Measurements from ENCODE around the gene PTGDR. TPM values are rescaled to one million over a fixed set of nuclear protein-coding genes. Genes with fewer than 3 reads are reported as not detected.
A peak's percentile ranks its signal among the peaks of the same experiment; 100 is the strongest.

PTGDR gene
- total RNA-seq, 4 donors from 2014 or later, result 0.23 to 2.0 (median 1.1) TPM

DNA sequence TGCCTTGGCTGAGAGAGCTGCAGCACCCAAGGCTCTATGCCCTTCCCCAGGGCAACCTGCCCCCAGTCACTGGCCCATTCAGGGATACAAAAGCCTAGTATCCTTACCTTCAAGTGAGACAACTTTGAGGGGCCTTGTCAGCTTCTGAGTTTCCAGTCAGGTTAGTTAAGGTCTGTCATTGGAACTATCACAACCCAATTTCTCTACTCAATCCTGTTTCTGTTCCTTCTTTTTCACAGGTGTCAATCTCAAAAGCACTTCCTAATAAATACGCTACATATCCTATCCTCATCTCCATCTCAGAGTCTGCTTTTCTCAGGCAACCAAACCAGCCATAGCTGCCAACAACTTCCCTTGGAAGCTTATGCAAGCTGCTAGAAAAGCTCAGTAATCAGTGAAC is 4.9 kb upstream of the PTGDR start:
- peaks cover 14% of the 10 kb centered on the region for H3K4me1 ChIP-seq
- TF ChIP-seq EP300 (IDR thresholded peaks at IDR 0.05) (no peak), POLR2A (IDR thresholded peaks at IDR 0.05) (no peak), POLR2AphosphoS5 (IDR thresholded peaks at IDR 0.05) (no peak)
- TF ChIP-seq, protein P1, sequence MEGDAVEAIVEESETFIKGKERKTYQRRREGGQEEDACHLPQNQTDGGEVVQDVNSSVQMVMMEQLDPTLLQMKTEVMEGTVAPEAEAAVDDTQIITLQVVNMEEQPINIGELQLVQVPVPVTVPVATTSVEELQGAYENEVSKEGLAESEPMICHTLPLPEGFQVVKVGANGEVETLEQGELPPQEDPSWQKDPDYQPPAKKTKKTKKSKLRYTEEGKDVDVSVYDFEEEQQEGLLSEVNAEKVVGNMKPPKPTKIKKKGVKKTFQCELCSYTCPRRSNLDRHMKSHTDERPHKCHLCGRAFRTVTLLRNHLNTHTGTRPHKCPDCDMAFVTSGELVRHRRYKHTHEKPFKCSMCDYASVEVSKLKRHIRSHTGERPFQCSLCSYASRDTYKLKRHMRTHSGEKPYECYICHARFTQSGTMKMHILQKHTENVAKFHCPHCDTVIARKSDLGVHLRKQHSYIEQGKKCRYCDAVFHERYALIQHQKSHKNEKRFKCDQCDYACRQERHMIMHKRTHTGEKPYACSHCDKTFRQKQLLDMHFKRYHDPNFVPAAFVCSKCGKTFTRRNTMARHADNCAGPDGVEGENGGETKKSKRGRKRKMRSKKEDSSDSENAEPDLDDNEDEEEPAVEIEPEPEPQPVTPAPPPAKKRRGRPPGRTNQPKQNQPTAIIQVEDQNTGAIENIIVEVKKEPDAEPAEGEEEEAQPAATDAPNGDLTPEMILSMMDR (IDR thresholded peaks at IDR 0.05), result no peak
- 89% methylated on average over 1 of the region's 1 CpG for WGBS
- no peaks in the 10 kb centered on the region for H3K36me3 ChIP-seq
- H3K9me3 ChIP-seq, result no peaks in the 10 kb centered on the region
- DNase-seq (ENCODE audit: low spot score in 2 of 2), result no peak
- H3K27me3 ChIP-seq, result peaks cover 9% of the 10 kb centered on the region
- no peak overlapping the region for H3K27ac ChIP-seq
- H3K4me3 ChIP-seq, result no peak overlapping the region

DNA sequence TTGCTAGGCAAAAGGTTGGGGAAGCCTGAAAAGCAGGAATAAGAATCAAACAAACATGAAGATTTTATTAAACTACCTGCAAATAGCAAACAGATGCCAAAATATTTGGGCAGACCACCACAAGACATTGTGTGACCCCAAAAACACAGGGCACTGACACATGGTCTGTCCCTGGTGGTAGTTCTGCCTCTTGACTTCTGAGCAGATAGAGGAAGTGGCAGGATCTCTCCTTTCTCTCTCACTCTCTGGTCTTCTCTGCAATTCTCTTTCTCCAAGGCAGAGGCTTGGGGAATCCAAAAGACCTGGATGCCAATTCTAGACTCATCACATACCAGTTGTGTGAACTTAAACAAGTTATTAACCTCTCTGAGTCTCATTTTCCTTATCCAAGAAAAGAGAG is 4.3 kb upstream of the PTGDR start:
- H3K27ac ChIP-seq, result no peak overlapping the region
- H3K36me3 ChIP-seq, result no peaks in the 10 kb centered on the region
- no peak overlapping the region for H3K4me3 ChIP-seq
- peaks cover 15% of the 10 kb centered on the region for H3K27me3 ChIP-seq
- TF ChIP-seq EP300 (IDR thresholded peaks at IDR 0.05) (no peak), POLR2A (IDR thresholded peaks at IDR 0.05) (no peak), POLR2AphosphoS5 (IDR thresholded peaks at IDR 0.05) (no peak)
- TF ChIP-seq, protein P1 (IDR thresholded peaks at IDR 0.05), result no peak
- no peaks in the 10 kb centered on the region for H3K9me3 ChIP-seq
- no peak for DNase-seq (ENCODE audit: low spot score in 2 of 2)
- peaks cover 20% of the 10 kb centered on the region for H3K4me1 ChIP-seq

DNA sequence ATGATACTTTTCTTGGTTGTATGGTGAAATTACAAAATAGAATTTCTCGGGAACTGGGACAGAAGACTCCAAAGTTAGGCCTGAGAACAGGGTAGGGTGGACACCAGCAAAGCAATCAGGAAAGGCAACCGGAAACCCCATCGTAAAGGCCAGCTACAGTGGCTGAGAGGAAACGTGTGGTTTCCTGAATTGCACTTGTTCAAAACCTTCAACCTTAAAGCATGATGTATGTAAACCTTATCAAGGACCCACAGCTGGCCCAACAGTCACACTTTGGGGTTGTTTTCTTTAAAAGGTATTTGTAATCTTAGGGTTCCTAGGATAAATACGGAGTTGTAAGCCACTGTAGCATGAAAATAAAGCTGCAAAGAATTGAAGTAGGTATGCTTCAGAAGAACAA is 2.2 kb upstream of the PTGDR start:
- no peak overlapping the region for H3K27ac ChIP-seq
- TF ChIP-seq POLR2A (IDR thresholded peaks at IDR 0.05) (no peak), POLR2AphosphoS5 (IDR thresholded peaks at IDR 0.05) (no peak), EP300 (IDR thresholded peaks at IDR 0.05) (no peak)
- TF ChIP-seq, protein P1 (IDR thresholded peaks at IDR 0.05), result no peak
- peaks cover 34% of the 10 kb centered on the region for H3K4me1 ChIP-seq
- WGBS, result 76% methylated on average over 5 of the region's 5 CpGs
- H3K36me3 ChIP-seq, result no peaks in the 10 kb centered on the region
- no peak overlapping the region for H3K4me3 ChIP-seq
- no peak for DNase-seq (ENCODE audit: low spot score in 2 of 2)
- peaks cover 28% of the 10 kb centered on the region for H3K27me3 ChIP-seq
- H3K9me3 ChIP-seq, result no peaks in the 10 kb centered on the region

DNA sequence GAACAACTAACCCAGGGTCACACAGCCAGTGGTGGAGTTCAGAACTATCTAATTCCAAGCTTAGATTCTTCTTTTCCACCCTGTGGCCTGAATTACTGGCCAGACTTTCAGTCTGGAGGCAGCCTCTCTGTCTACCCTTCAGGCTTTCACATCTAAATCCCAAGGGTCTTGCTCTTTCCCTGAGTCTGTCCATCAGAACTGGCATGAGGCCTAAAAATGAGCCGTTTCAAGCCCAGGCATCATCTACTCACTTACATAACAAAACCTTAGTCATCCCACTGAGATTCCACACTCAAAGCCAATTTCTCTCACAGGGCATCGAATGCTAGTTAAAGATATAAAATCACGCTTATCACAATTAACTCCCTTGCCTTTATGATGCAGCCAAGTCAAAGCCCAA is 1.3 kb upstream of the PTGDR start:
- Histone ChIP-seq H3K27me3 (peaks cover 28% of the 10 kb centered on the region), H3K4me1 (peaks cover 34% of the 10 kb centered on the region), H3K36me3 (no peaks in the 10 kb centered on the region), H3K4me3 (no peak overlapping the region), H3K9me3 (no peaks in the 10 kb centered on the region), H3K27ac (no peak overlapping the region)
- 28% methylated on average over 3 of the region's 3 CpGs for WGBS
- TF ChIP-seq, protein P1 (IDR thresholded peaks at IDR 0.05), result no peak
- TF ChIP-seq POLR2AphosphoS5 (IDR thresholded peaks at IDR 0.05) (no peak), POLR2A (IDR thresholded peaks at IDR 0.05) (no peak), EP300 (IDR thresholded peaks at IDR 0.05) (no peak)
- DNase-seq (ENCODE audit: low spot score in 2 of 2), result no peak

DNA sequence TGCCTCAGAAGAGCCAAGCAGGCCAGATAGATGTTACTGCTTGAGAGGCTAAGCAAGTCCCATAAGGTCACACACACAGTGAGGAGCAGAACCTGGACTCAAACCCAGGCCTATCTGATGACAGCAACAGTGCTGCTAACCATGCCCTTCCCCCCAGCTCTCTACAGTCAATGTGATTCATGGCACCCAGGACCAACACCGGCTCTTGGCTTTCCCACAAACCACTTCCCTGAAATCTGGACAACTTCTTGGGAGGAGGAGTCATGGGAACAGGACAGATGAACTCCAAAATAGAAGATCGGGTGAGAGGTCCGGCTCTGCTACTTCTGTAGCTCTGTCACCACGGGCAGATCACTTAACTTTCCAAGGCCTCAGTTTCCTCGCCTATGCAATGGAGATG is 716 bp upstream of the PTGDR start:
- Histone ChIP-seq H3K27ac (peak overlapping the region; percentile 19), H3K9me3 (no peaks in the 10 kb centered on the region), H3K4me3 (no peak overlapping the region), H3K4me1 (peaks cover 34% of the 10 kb centered on the region), H3K36me3 (no peaks in the 10 kb centered on the region), H3K27me3 (peaks cover 28% of the 10 kb centered on the region)
- no peak for DNase-seq (ENCODE audit: low spot score in 2 of 2)
- WGBS, result 82% methylated on average over 5 of the region's 5 CpGs
- TF ChIP-seq POLR2A (IDR thresholded peaks at IDR 0.05) (no peak), EP300 (IDR thresholded peaks at IDR 0.05) (no peak), POLR2AphosphoS5 (IDR thresholded peaks at IDR 0.05) (no peak)
- TF ChIP-seq, protein P1 (IDR thresholded peaks at IDR 0.05), result no peak
